ENCODE data around the gene MPPED1.

MPPED1 gene

GRCh38 chr22:43392385-43392989 lies 19.3 kb upstream of the MPPED1 start:
- DNase-seq (ENCODE audit: low read depth in 2 of 2) = no peak

DNA sequence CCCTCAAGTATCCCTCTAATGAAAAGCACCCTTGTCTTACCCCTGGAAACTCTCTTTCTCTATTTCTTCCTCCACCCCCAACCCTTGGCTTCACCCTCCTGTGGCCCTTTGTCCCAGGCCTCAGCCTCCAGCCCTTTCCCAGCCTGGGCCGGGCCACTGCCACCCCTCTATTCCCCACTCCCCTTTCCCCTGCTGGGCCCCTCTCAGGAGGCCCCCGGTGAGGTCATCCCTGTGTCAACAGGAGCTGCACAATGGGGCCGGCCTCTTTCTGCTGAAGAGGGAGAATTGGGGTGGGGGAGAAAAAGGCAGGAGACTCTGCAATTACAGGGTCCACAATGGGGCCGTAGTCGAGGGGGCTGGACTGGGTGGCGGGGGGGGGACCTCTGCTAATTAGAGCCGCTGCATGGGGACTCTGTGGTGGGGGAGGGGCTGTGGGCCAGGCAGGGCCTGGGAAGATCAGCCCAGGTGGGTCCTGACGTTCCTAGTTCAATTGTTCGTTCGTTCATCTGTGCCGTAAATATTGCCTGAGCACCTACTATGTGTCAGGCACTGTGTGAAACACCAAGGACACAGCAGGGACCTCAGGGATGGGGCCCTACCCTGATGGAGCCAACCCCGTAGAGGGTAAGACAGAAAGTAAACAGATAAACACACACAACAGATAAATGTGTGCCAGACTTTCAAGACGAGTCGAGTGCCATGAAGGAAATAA lies 18.5 kb upstream of the MPPED1 start:
- DNase-seq (ENCODE audit: low read depth in 2 of 2) = no peak

DNA sequence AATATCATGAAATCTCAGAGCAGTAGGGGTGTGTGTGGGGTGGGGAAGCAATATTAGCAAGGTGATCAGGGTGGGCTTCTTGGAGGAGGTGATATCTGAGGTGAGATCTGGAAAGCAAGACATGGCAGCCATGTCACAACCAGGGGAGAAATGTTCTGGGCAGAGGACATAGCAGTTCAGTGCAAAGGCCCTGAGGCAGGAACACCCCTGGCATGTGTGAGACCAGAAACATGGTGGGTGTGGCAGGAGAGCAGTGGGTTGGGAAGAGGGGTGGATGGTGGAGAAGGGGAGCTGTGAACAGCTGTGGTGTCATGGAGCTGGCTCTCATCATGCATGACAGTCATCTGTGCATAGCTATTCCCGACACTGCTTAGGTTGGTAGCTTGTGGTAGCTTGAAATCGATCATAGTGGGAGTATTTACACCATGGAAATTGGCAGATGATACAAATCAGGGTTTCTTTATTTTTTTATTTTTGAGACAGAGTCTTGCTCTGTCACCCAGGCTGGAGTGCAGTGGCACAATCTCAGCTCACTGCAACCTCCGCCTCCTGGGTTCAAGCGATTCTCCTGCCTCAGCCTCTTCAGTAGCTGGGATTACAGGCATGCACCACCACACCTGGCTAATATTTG lies 17.9 kb upstream of the MPPED1 start:
- DNase-seq (ENCODE audit: low read depth in 2 of 2) = no peak

GRCh38 chr22:43395086-43395695 lies 16.6 kb upstream of the MPPED1 start:
- DNase-seq (ENCODE audit: low read depth in 2 of 2) = no peak

DNA sequence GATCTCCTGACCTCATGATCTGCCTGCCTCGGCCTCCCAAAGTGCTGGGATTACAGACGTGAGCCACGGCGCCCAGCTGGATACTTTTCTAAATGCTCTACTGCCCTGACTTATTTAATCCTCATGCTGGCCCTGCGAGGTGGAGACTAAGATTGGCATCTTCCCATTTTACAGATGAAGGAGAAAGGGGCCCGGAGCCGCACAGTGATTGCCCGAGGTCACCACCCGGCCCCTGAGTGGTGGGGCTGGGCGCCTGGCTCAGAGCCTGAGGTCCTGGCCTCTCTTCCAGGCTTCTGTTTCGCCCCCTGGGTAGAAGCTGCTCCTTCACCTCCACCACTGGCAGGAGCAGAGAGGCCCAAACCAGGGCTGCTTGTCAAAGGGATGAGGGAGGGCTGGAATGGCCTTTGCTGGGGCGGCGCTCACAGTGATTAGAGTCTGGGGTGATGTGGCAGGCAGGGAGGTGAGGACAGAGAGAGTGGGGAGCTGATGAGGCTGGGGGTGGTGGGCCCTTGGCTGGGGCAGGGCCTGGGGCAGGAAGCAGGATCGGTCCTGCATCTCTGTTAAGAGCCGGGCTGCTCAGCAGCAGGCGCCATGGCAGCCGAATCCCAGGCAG lies 15.4 kb upstream of the MPPED1 start:
- no peak for DNase-seq (ENCODE audit: low read depth in 2 of 2)

DNA sequence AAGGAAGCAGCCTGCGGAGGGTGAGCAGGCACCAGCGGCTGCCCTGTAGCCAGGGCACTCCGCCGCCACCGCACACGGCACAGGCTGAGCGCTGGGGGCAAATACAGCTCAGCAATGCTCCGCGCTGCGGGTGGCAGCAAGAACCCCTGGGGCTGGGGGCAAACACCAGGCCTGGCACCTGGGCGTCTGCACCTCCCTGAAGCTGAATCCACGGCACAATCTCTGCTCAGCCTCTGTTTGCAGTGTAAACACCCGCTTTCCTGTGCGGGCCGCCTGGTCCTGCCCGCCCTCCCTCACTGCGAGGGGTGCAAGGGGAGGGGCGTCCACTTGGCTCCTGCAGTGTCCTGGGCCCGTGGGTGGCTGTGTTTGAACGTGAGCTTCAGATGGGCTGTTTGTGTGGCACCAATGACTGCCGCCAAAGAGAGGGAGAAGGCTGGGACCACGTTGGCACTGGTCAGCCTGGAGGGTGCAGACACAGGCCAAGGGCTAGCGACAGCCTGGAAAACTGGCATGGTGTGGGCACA lies 14.8 kb upstream of the MPPED1 start:
- no peak for DNase-seq (ENCODE audit: low read depth in 2 of 2)

- DNase-seq (ENCODE audit: low read depth in 2 of 2) = no peak
Observed at GRCh38 chr22:43397766-43398165, 14.0 kb upstream of the MPPED1 start.

DNA sequence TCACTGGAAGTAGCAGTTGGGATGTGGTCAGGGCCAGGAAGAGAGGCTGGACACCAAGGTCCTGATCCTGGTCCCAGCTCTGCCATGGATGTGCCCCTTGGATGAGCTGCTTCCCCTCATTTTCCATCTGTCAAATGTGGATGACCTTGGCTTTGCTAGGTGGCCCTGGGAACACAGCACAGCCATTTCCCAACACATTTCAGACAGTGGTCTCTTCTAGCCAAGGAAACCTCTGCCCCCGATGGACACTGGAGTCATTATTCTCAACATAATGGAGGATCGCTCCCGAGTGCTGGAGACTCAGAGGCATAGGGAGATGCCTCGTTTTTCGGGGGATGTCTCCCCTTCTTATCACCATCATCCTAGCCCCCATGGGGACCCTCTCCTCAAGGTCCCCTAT lies 13.6 kb upstream of the MPPED1 start:
- DNase-seq (ENCODE audit: low read depth in 2 of 2) = no peak

DNA sequence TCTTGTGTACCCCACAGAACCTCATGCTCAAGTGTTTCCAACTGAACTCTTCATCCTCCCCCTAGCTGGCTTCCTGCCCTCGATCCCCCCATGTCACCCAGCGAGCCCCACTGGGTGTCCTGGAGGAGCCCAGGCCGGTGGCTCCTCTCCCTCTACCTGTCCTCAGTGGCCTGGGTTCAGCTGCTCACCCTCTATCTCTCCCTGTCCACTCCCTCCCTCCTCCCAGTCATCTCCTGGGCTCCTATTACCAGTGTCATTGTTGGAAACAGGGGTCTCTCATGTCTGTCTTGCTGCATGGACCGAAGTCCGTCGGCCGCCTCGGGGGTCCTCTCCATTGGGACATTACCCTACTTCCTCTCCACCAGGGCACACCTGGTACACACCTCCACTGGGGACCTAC lies 12.9 kb upstream of the MPPED1 start:
- no peak for DNase-seq (ENCODE audit: low read depth in 2 of 2)

- DNase-seq (ENCODE audit: low read depth in 2 of 2) = no peak
Observed at GRCh38 chr22:43399338-43399979, 12.4 kb upstream of the MPPED1 start.

DNA sequence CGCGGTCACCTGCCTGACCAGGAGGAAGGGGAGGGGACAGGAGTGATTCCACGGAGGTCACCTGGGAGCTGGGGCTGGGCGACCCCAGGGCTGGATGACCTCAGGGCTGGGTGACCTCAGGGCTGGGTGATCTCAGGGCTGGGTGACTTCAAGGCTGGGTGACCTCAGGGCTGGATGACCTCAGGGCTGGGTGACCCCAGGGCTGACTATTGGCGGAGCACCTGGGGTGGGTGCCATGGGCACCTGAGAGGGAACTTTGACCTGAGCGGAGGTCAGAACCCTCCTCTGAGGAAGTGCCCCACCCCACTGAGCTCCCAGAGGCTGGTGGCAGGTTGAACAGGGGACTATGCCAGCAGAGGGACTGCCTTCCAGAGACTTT lies 11.8 kb upstream of the MPPED1 start:
- DNase-seq (ENCODE audit: low read depth in 2 of 2) = no peak

- DNase-seq (ENCODE audit: low read depth in 2 of 2) = no peak
Observed at GRCh38 chr22:43400449-43400848, 11.4 kb upstream of the MPPED1 start.

GRCh38 chr22:43401233-43401632 lies 10.6 kb upstream of the MPPED1 start:
- no peak for DNase-seq (ENCODE audit: low read depth in 2 of 2)

DNA sequence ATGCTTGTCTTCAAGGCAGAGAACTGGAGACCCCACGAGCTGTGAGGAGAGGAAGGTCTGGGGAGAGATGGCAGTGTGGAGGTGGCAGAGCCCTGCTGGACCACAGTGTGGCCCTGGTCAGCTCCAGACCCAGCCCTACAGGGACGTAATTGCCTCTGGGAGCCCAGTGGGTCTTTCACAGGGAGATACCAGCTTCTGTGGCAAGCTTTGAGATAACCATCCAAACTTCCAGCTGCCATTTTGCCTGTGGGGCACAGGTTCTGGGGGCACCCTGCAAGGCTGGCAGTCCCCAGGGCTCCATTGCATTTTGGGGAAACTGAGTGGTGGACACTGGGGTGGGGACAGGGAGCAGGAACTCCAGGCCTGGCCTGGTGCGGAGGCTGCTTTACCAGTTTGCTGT lies 10.2 kb upstream of the MPPED1 start:
- DNase-seq (ENCODE audit: low read depth in 2 of 2) = no peak

DNA sequence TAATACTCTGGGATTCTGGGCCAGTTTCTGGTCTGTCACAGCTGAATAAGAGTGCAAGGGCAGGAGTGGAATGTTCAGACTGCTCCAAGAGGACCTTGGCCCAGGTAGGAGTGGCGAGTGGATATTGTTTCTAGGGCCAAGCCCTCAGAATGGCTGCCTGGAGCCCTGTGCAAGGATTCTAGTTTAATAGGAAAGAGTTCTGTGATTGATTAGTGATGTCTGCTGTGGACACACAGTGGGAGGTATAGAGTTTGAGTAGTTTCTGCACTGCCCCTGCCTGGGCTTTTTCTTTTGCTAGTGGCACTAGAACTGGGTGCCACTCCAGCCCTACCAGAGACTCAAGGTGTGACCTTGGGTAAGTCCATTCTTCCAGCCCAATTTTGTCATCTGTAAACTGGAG lies 9.7 kb upstream of the MPPED1 start:
- DNase-seq (ENCODE audit: low read depth in 2 of 2) = no peak

GRCh38 chr22:43404673-43405385 lies 7.0 kb upstream of the MPPED1 start:
- no peak for DNase-seq (ENCODE audit: low read depth in 2 of 2)

DNA sequence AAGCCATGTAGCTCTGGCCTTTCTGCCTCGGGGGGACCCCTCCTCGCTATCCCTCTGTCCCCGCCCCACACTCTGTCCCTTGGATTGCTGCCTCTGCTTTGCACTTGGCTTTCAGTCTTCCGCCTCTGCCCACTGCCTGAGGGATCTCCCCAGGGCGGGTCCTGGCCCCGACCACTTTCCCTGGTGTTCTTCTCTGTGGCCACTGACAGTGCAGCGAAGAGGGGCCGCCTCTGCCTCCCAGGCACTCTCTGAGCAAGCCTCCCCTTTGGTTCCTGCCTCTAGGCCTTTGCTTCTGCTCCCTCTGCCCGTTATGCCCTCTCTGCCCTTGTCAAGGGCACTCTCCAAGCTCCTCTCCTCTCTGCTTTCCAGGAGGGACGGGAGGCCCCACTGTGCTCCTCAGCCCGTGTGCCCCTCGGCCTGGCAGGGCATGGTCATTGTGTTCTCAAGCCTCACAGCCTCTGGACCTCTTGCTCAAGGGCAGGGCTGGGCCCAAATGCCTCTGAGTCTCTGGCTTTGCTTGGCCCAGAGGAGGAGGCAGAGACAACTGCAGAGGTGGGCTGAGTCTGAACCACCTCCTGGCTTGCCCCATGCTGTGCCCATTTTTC lies 5.5 kb upstream of the MPPED1 start:
- no peak for DNase-seq (ENCODE audit: low read depth in 2 of 2)

DNA sequence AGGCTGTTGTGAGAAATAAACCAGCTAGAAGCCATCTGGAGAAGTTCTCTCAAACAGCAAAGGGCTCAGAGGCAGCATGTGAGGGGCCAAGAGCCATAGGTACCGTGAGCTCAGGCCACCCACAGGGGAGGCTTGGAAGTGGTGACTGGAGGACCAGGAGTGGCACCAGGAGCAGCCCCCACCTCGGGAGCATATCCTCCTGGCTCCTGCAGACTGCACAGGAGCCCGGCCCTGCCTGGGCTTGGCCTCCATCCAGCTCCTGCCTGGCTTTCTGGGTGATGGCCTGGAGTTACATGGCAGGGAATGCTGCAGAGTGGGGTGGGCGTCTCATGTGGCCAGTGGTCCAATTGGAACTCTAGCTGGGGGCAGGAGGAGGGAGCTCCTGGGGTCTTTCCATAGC lies 4.2 kb upstream of the MPPED1 start:
- no peak for DNase-seq (ENCODE audit: low read depth in 2 of 2)

DNA sequence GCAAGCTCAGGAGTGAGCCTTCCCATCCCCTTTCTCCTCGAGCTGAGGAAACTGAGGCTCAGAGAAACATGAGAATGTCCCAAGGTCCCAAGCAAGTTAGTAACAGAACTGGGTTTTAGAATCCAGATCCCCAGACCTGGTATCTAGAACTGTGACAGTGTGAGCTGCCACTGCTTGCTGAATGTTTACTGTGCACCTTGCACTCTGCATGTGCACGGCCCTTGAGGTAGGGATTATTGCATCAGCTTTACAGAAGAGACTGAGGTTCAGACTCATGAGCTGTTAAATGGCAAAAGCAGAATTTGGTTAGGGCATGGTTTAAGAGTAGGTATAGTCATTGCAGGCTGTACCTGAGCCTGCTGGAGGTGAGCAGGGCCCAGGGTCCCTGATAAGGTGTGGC lies 3.8 kb upstream of the MPPED1 start:
- DNase-seq (ENCODE audit: low read depth in 2 of 2) = no peak

DNA sequence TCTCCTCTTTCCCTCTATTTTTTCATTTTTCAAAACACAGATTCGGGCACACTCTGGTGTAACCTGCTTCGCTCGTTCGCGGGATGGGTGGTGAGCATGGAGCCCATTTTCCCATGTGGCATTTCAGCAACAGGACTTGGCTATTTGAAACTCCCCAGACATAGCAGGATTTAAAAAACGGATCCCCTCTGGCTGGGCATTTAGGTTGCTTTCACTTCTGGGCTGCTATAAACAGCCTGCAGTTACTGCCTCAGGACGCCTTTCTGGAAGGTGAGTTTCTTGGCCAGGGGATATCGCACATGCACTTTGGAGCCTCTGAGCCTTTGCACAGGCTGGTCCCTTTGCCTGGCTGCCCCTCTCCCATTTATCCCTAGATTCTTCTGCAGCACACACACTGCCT lies 2.8 kb upstream of the MPPED1 start:
- no peak for DNase-seq (ENCODE audit: low read depth in 2 of 2)

GRCh38 chr22:43409800-43410199 lies 2.0 kb upstream of the MPPED1 start:
- no peak for DNase-seq (ENCODE audit: low read depth in 2 of 2)
